Breast epithelium (tissue), 3 donors: ENCODE data around the gene ELMOD1.

Source experiments
- POLR2A ChIP-seq: fragments of 450-650 bp; IDR thresholded peaks from one replicate; pipeline ENCODE4 v1.6.1; 2016; ENCODE audit warnings: antibody characterized with exemption, mild to moderate bottlenecking, moderate library complexity
- TF ChIP-seq, protein P1 (sequence below), 3 donors: fragments of 450-650 bp; IDR thresholded peaks; one replicate each; pipeline ENCODE4 v1.5.1; 2016 to 2017; ENCODE audit warnings: antibody characterized with exemption in 3 of 3, mild to moderate bottlenecking in 3 of 3, moderate library complexity in 3 of 3

DNA sequence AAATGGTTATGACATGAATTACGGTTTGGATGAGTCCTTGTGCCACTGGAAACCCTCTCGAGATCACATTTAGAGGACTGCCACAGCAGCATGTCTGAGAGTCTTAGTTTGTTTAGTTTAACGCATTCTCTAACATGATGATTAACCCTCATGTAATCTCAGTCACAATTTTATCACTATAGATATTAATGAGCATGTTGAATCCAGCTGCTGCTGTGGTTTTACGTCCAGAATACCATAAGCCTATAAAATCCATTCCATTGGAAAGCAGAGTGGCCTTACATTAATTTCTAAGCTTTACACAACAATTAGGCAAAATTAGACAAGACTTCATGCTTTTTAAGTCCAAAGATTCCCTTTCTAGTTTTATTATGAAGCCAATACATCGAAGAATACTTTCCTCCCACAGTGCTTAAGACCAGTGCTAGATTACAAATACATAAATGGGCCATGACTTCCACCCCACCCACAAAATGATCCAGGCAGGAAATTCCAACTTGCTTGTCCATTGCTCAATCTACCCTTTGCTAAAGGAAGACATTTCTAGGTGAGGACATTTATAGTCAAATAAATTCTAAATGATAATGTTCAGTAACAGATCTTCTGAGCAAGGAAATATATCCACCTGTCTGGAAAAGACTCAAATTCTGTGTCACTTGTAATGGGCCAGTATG lies 3.5 kb upstream of the ELMOD1 start:
- TF ChIP-seq, protein P1, sequence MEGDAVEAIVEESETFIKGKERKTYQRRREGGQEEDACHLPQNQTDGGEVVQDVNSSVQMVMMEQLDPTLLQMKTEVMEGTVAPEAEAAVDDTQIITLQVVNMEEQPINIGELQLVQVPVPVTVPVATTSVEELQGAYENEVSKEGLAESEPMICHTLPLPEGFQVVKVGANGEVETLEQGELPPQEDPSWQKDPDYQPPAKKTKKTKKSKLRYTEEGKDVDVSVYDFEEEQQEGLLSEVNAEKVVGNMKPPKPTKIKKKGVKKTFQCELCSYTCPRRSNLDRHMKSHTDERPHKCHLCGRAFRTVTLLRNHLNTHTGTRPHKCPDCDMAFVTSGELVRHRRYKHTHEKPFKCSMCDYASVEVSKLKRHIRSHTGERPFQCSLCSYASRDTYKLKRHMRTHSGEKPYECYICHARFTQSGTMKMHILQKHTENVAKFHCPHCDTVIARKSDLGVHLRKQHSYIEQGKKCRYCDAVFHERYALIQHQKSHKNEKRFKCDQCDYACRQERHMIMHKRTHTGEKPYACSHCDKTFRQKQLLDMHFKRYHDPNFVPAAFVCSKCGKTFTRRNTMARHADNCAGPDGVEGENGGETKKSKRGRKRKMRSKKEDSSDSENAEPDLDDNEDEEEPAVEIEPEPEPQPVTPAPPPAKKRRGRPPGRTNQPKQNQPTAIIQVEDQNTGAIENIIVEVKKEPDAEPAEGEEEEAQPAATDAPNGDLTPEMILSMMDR (IDR thresholded peaks at IDR 0.05): no peak
- no peak for TF ChIP-seq POLR2A
